ENCODE results near the gene STIP1. TPM values are rescaled to one million over a fixed set of nuclear protein-coding genes. Genes with fewer than 3 reads are reported as not detected.

The STIP1 gene
- total and polyA plus RNA-seq, 4 donors, result 22.6 to 58.1 (median 42.5) TPM

GRCh38 chr11:64224891-64225607 is 39.1 kb downstream of the STIP1 start:
- no peaks in the 10 kb centered on the region for H3K27me3 ChIP-seq (ENCODE audit: control insufficient read depth in 4 of 4, insufficient read depth in 4 of 4, low read length in 3 of 4)
- H3K9ac ChIP-seq (ENCODE audit: low read depth in 1 of 2, low read length in 2 of 2), result peak overlapping the region in 1 of 2 donors; percentile 45
- DNase-seq (ENCODE audit: low spot score), result no peak
- WGBS, result 72% methylated on average over 22 of the region's 22 CpGs
- H3K4me3 ChIP-seq (ENCODE audit: low read depth in 1 of 3, low read length in 3 of 3), result peak overlapping the region; percentile 51 to 71 (median 67)
- H3K9me3 ChIP-seq (ENCODE audit: control insufficient read depth in 4 of 4, low read length in 3 of 4), result no peaks in the 10 kb centered on the region
- H3K27ac ChIP-seq (ENCODE audit: low read depth in 1 of 2, low read length in 2 of 2), result peak overlapping the region; percentile 52 to 92
- peaks cover 11 to 39% (median 26%) of the 10 kb centered on the region in 4 donors for H3K4me1 ChIP-seq (ENCODE audit: control insufficient read depth in 4 of 4, insufficient read depth in 4 of 4, low read length in 3 of 4)
- TF ChIP-seq RAD21 (IDR thresholded peaks at IDR 0.05) (no peak), TAF1 (conservative IDR thresholded peaks at IDR 0.05) (no peak), EGR1 (IDR thresholded peaks at IDR 0.05; ENCODE audit: low read depth in 2 of 2) (no peak), RXRA (IDR thresholded peaks at IDR 0.05) (no peak), CTCF (IDR thresholded peaks at IDR 0.05; ENCODE audit: low read depth, low read length, missing input control) (no peak)
- H3K36me3 ChIP-seq (ENCODE audit: control insufficient read depth in 4 of 4, insufficient read depth in 3 of 4, low read depth in 1 of 4, low read length in 3 of 4), result peaks cover 0 to 24% (median 8%) of the 10 kb centered on the region in 4 donors

- peak; percentile 95 for DNase-seq (ENCODE audit: low spot score)
- Histone ChIP-seq H3K4me3 (ENCODE audit: low read depth in 1 of 3, low read length in 3 of 3) (peak within 1 kb of the TSS; percentile 51 to 97 (median 67)), H3K27ac (ENCODE audit: low read depth in 1 of 2, low read length in 2 of 2) (peak within 1 kb of the TSS; percentile 52 to 92), H3K9me3 (ENCODE audit: control insufficient read depth in 4 of 4, low read length in 3 of 4) (no peaks in the 10 kb centered on the region), H3K36me3 (ENCODE audit: control insufficient read depth in 4 of 4, insufficient read depth in 3 of 4, low read depth in 1 of 4, low read length in 3 of 4) (peaks cover 0 to 18% (median 6%) of the 10 kb centered on the region in 4 donors), H3K27me3 (ENCODE audit: control insufficient read depth in 4 of 4, insufficient read depth in 4 of 4, low read length in 3 of 4) (no peaks in the 10 kb centered on the region), H3K9ac (ENCODE audit: low read depth in 1 of 2, low read length in 2 of 2) (peak within 1 kb of the TSS; percentile 14 to 89), H3K4me1 (ENCODE audit: control insufficient read depth in 4 of 4, insufficient read depth in 4 of 4, low read length in 3 of 4) (peaks cover 12 to 44% (median 28%) of the 10 kb centered on the region in 4 donors)
- WGBS, result 1% methylated on average over 54 of the region's 54 CpGs
- TF ChIP-seq RXRA (IDR thresholded peaks at IDR 0.05) (no peak), RAD21 (IDR thresholded peaks at IDR 0.05) (peak in 1 of 2 donors; percentile 23), HNF4G (IDR thresholded peaks at IDR 0.05) (no peak), REST (IDR thresholded peaks at IDR 0.05) (peak; percentile 68), NR2F2 (IDR thresholded peaks at IDR 0.05) (no peak), FOXA2 (IDR thresholded peaks at IDR 0.05) (no peak), SP1 (IDR thresholded peaks at IDR 0.05) (peak; percentile 70), JUND (IDR thresholded peaks at IDR 0.05) (no peak), EGR1 (IDR thresholded peaks at IDR 0.05; ENCODE audit: low read depth in 2 of 2) (no peak), FOXA1 (IDR thresholded peaks at IDR 0.05) (no peak), CTCF (IDR thresholded peaks at IDR 0.05; ENCODE audit: low read depth, low read length, missing input control) (peak; percentile 18), ATF3 (IDR thresholded peaks at IDR 0.05) (no peak), TAF1 (conservative IDR thresholded peaks at IDR 0.05) (no peak), MAX (IDR thresholded peaks at IDR 0.05) (no peak), GABPA (IDR thresholded peaks at IDR 0.05 in 1 of 2, conservative IDR thresholded peaks at IDR 0.05 in 1 of 2) (peak in 1 of 2 donors; percentile 88), YY1 (IDR thresholded peaks at IDR 0.05) (peak; percentile 44), HNF4A (conservative IDR thresholded peaks at IDR 0.05) (no peak), ZBTB33 (IDR thresholded peaks at IDR 0.05) (no peak)
These were observed 39.9 kb downstream of the STIP1 start, which contains the start of the genes NUDT22 and TRPT1 for GRCh38 chr11:64225608-64226506. Gene NUDT22, plus strand, starts transcription at chr11:64226274. Its CDS starts 379 bp downstream, at chr11:64226653. Gene TRPT1, minus strand, starts transcription at chr11:64226186. Its CDS starts 326 bp downstream, at chr11:64225860.

All from liver (tissue), 9 donors.